ENCODE data around the gene TALDO1.

- TF ChIP-seq CTCF (IDR thresholded peaks at IDR 0.05; ENCODE audit: low read depth, low read length, missing input control) (no peak), RXRA (IDR thresholded peaks at IDR 0.05) (no peak), FOXA1 (IDR thresholded peaks at IDR 0.05) (no peak), TAF1 (conservative IDR thresholded peaks at IDR 0.05) (no peak), YY1 (IDR thresholded peaks at IDR 0.05) (no peak), SP1 (IDR thresholded peaks at IDR 0.05) (no peak)
Observed at GRCh38 chr11:701741-702461, 45.4 kb upstream of the TALDO1 start.
